ENCODE measurements around the gene BABAM2.

DNA sequence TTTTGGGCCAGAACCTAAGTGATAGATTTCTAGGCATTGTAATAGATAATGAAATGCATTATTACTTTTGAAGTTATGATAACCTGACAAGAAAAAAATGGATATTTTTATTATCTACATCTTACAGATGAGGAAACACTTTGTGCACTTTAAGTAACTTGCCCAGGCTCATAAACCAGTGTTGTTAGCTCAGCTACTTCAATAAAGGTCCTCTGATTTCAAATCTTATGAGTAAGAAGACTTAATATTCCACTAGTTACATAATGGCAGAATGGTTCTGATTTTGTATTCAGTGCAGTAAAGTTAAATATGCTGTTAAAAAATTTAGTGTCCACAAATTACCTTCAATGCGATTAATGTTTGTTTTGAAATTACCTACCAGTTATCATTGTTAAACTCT is 199.0 kb downstream of the BABAM2 start:
- TF ChIP-seq EP300 (IDR thresholded peaks at IDR 0.05) (no peak), POLR2A (IDR thresholded peaks at IDR 0.05) (no peak)
- TF ChIP-seq, protein P1, sequence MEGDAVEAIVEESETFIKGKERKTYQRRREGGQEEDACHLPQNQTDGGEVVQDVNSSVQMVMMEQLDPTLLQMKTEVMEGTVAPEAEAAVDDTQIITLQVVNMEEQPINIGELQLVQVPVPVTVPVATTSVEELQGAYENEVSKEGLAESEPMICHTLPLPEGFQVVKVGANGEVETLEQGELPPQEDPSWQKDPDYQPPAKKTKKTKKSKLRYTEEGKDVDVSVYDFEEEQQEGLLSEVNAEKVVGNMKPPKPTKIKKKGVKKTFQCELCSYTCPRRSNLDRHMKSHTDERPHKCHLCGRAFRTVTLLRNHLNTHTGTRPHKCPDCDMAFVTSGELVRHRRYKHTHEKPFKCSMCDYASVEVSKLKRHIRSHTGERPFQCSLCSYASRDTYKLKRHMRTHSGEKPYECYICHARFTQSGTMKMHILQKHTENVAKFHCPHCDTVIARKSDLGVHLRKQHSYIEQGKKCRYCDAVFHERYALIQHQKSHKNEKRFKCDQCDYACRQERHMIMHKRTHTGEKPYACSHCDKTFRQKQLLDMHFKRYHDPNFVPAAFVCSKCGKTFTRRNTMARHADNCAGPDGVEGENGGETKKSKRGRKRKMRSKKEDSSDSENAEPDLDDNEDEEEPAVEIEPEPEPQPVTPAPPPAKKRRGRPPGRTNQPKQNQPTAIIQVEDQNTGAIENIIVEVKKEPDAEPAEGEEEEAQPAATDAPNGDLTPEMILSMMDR (IDR thresholded peaks at IDR 0.05) = no peak

Data from sigmoid colon (tissue), 4 donors.